OCI-LY3 (cell line): ENCODE data around the gene GH2.
"Not testable (repeated sequence)": the region's sequence is repeated elsewhere in the genome, so short reads cannot be mapped to it uniquely, and the experiment has no call there.

Source experiments
- CTCF ChIP-seq: fragments of 200-600, 300-600 bp; sonication (generic); IDR thresholded peaks from 2 replicates; pipeline ENCODE4 v1.5.1; 2014; ENCODE audit warnings: antibody characterized with exemption, low read length, low read depth
- EZH2phosphoT487 ChIP-seq: fragments of 200-600 bp; shearing (Covaris generic); IDR thresholded peaks from 2 replicates; pipeline ENCODE4 v1.6.1; 2018; ENCODE audit warnings: antibody characterized with exemption, mixed run types, low read depth

GRCh38 chr17:63882626-63883126 is 932 bp upstream of the GH2 start:
- not testable (repeated sequence) for TF ChIP-seq CTCF, EZH2phosphoT487
